ENCODE measurements around the gene RELL1.

RELL1 gene

DNA sequence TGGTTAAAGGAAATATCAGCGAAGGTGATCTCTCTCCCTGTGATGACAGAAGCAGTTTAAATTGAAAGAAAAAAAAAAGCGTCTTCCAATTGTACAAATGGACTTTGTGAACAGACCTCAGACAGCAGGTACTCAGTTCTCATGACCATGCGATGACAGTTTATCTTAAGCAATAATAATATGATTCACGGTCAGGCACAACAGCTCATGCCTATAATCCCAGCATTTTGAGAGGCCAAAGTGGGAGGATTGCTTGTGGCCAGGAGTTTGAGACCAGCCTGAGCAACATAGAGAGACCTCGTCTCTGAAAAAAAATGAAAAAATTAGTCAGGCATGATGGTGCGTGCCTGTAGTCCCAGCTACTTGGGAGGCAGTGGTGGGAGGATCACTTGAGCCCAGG is 51.0 kb downstream of the RELL1 start:
- DNase-seq (ENCODE audit: low spot score): no peak

DNA sequence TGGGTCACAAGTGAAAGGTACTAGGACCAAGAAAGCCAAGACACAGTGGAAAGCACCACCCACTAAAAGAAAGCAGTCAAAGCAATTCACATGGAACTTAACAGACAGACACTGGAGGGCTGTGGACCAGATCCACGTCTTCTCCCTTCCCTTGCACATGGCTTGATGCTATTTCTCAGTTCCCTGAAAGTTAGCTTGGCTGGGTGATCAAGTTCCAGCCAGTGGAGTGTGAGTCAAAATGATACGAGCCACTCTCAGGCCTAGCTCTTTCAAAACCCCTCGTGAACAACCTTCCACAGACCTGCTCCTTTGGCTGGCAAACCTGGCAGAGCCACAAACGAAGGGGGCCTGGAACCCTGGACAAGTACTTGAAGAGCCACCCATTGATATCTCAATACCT is 52.0 kb downstream of the RELL1 start:
- no peak for DNase-seq (ENCODE audit: low spot score)

DNA sequence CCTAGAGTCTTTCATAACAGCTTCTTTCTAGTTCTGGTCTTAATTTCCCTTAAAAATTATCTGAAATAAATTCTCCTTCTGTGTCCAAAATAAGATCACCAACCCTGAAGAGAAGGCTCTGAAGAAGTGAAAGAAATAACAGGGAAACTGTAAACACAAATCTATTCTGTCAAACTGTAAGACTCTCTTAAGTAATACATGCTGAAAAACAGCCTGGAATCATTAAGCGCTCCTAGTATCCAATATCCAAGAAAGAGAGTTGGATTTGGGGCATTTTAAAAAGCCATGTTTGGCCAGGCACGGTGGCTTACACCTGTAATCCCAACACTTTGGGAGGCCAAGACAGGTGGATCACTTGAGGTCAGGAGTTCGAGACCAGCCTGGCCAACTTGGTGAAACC is 53.3 kb downstream of the RELL1 start:
- no peak for DNase-seq (ENCODE audit: low spot score)

DNA sequence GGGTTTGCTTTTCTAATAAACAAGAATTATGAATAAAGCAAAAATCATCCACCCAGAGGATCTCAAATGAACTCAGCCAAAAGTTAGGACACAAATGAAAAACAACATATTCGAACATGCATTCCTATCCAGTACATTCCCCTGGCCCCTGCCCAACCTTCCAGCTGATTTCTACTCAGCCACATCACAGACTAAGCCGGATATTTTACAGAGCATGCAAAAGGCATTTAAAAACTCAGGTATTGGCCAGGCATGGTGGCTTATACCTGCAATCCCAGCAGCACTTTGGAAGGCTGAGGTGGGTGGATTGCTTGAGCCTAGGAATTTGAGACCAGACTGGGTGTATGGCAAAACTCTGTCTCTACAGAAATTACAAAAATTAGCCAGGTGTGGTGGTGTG is 54.6 kb downstream of the RELL1 start:
- no peak for DNase-seq (ENCODE audit: low spot score)

DNA sequence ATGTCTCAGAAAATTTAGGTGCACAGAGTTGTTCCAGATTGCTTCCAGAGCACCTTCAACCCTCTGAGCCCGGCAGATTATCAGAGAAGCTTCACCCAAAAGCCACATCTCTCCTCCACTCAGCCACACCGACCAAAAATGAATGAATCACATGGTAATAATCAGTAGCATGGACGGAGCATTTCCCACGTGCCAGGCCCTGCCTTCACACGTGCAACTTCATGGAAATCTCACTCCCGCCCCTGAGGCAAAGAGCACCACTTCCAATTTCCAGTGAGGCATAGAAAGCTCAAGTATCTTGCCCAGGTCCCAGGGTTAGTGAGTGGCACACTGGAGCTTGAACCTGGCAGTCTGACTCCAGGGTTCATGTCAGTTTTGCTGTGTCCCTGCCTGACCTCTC is 56.5 kb downstream of the RELL1 start:
- no peak for DNase-seq (ENCODE audit: low spot score)

DNA sequence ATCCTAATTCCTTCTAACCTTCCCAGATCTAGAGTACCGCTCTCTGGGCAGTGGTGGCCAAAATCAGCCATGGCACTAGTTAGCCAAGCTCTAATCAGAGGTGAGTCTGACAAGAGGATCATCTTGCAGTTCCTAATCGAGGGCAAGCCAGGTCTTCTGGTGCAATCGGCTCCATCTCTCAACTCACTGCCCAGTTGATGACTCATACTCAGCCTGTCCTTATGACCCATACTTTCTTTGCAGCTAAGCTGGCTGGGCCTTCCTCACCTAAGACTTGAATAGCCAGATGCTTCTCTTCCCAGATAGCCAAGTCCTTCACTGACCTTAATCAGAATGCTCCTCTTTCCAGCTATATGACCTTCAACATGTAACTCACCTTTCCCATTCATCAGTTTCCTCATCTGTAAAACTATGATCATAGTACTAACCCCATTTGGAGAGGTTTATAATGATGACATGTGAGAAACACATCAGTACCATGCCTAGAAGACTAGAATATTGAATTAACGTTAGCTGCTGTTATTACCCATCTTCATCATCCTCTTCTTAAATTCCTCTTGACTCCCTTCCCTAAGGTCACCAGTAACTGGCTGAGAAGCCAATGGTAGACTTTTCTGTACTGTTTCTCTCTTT is 57.1 kb downstream of the RELL1 start:
- DNase-seq (ENCODE audit: low spot score): no peak

DNA sequence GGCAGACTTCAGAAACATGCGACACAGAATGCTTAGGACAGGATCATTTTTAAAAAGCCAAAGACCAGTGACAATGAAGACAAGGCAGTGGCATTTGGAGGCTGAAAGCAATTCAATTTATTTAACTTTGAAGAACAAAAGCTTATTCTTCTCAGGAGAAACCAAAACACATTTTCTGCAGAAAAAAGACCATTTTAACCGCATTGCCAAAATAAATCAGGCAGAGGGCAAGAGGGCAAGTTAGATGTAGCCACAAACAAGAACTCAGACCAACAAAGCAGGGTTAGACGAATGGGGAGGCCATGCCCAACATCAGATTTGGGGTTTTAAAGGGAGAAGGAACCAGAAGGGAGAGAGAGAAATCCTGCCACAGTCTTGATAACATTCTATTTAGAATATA is 58.9 kb downstream of the RELL1 start:
- no peak for DNase-seq (ENCODE audit: low spot score)

DNA sequence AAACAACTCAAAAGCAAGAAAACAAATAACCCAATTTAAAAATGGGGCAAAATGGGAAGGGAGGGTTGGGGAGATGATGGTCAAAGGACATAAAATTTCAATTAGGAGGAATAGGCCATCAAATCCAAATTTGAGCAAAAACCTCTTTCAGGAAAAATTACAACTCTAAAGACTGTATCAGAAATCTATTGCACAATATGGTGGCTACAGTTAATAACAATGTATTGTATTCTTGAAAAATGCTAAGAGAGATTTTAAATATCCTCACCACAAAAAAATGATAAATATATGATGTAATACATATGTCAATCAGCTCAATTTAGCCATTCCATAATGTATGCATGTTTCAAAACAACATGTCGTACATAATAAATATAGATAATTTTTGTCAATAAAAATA is 60.7 kb downstream of the RELL1 start:
- DNase-seq (ENCODE audit: low spot score): no peak

DNA sequence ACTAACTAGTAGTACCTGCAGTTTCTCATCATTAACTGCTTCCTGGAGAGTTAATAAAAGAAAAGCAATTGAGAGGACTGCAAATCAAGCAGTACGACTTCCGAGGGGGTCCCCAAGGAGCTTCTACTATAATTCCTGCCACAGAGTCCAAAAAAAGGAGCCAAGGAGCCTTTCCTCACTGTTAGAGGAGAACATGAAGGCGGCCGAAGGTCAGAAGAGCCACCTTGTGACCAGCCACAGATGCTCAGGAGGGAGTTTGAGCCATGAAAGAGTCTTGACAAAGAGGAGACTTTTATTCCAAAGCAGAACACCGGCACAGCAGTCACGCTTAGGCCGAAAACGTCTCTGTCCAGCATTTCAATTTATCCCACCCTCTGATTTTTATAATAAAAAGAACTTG is 62.2 kb downstream of the RELL1 start:
- no peak for DNase-seq (ENCODE audit: low spot score)

DNA sequence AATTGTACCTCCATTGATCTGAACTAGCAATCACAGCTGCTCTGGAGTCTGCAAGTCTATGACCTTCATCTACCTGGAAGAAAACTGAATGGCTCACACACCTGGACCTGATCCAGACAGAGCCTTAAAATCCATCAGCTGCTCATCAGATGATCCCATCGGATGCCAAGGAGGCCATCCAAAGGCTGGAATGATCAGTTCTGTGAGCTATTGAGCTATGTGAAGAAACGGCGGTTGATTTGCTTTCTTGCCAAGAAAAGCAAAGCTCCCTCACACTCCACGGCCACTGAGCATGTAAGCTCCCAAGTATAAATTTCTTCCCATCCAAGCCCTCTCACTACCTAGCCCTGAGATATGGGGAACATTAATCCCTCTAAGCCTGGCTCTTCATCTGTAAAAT is 63.1 kb downstream of the RELL1 start:
- DNase-seq (ENCODE audit: low spot score): peak; percentile 28

DNA sequence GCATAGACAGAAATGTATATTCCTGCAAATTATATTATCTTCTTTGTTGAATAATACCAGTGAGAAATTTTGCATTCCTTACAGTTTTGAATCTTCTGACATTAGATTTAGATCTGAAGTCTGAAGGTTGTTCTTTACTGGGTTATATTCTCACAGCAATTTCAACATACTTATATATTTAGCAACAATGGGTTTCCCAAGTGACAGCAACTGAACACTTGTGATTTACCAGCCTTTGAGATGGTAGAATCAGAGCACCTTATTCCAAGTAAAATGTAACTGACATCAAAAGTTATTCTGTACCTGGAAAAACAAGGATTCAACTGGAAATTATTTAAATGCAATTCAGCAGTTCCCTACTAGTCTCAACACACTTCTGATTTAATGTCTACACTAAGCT is 66.0 kb downstream of the RELL1 start:
- no peak for DNase-seq (ENCODE audit: low spot score)

DNA sequence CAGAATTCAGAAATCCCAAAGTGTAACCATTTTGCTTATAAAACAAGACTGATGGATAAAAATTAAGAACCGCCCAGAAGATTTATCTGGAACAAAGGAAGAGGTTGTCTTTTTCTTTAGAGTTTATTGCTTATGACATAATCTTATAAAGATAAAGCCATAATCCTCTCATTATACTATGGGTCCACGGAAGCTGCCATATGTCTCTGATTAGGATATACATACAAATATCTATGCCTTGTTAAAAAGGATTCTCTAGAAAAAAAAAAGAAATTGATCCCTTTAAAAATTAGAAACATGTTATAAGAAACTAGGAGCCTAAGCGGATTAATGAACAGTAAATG is 70.5 kb downstream of the RELL1 start:
- DNase-seq (ENCODE audit: low spot score): no peak

DNA sequence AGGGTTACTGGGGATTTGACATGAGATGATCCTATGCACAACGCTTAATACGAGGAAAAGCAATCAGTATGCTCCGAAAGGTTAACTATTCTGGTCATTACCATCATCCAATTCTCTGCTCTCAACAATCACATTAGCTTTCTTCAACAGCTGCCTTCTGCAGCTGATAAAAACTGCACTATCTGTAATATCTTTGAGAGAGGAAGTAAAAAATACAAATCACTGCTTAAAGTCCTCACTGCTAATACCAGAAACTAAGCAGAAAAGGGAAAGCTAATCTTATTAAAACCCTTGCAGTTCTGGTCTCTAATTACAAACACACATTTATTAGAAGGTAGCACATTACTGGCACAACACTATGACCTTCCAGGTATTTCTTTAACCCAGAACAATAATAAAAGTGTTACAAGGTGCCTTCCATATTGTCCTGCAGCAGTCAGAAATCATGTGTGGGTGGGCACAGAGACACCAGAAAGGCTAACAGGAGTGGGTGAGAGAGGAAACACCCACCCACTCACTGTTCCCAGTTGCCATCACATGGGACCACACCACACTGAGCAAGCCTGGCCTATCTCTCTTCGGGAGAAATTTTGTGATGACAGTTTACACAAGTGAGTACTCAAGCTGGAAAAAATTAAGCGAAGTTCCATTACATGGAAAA is 71.0 kb downstream of the RELL1 start:
- no peak for DNase-seq (ENCODE audit: low spot score)

DNA sequence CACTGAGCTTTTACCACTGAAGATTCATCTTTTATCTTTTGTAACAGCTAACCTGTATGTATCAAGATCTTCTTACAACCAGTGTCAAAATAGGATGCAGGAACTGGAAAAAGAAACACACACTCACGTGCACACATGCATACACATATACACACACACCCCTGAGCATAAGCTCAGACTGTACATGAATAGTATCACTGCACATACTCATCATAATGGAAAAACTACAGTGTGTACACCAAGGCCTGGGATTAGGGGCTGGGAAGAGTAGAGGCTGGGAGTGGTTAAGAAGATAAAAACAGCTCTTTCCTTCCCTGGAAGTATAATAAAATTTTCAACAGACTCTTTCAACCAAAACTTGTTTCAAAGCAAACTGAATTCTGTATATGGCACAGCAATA is 73.4 kb downstream of the RELL1 start:
- no peak for DNase-seq (ENCODE audit: low spot score)

DNA sequence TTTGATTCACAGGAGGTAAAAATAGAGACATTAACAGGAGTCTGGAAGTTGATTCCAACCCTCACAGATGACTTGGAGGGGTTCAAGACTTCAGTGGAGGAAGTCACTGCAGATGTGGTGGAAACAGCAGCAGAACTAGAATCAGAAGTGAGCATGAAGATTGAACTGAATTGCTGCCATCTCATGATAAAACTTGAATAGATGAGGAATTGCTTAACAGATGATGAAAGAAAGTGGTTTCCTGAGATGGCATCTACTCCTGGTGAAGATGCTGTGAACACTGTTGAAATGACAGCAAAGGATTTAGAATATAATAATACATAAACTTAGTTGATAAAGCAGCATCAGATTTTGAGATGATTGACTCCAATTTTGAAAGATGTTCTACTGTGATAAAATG is 76.5 kb downstream of the RELL1 start:
- no peak for DNase-seq (ENCODE audit: low spot score)

DNA sequence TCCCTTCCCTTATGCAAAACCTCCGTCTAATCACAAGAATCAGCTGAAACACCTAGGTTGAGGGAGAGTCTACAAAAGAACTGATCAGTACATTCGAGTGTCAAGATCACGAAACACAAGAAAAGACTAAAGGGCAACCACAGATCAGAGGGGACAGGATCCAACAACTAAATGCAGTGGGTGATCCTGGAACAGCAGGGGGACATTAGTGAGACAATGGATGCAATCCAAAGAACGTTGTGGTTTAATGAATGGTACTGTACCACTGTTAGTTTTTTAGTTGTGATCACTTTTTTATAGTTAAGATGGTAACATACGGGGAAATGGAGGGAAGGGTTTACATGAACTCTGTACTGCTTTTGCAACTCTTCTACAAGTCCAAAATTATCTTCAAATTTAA is 79.2 kb downstream of the RELL1 start:
- no peak for DNase-seq (ENCODE audit: low spot score)

DNA sequence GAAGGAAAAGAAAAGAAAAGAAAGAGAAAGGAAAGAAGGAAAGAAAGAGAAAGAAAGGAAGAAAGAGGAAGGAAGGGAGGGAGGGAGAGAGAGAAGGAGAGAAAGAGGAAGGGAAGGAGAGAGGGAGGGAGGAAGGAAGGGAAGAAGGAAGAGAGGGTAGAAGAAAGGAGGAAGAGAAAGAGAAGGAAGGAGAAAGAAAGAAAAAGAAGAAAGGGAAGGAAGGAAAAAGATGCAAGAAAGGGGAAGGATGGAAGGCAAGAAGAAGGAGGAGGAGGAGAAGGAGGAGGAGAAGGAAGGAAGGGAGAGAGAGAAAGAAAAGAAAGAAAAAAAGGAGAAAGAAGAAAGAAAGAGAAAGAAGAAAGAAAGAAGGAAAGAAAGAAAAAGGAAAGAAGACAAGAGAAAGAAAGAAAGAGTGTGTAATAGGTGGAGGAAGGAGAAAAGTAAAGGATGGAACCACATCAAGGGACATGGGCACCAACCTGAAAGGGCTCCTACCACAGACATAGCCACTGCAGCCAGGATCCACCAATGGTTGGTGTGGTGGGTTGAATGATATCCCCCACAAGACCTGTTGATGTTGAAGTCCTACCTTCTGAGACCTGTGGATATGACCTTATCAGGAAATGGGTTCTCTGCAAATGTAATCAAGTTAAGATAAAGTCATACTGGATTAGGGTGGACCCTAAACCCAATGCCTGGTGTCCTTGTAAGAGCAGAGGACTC is 80.2 kb downstream of the RELL1 start:
- no peak for DNase-seq (ENCODE audit: low spot score)

DNA sequence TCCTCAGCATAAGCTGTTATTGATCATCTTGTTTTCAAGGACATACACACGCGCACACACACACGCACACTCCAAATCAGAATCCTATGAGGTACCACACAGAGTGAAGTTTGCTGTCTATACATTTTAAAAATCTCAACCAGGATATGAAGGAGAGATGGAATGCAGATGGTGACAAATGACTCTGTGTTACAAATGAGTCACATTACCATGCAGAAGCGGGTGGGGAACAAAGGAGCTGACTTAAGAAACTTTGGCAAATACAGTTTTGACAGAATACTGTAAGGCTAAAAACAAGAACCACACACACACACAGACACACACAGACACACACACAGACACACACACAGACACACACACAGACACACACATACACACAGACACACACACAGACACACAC is 81.7 kb downstream of the RELL1 start:
- no peak for DNase-seq (ENCODE audit: low spot score)

DNA sequence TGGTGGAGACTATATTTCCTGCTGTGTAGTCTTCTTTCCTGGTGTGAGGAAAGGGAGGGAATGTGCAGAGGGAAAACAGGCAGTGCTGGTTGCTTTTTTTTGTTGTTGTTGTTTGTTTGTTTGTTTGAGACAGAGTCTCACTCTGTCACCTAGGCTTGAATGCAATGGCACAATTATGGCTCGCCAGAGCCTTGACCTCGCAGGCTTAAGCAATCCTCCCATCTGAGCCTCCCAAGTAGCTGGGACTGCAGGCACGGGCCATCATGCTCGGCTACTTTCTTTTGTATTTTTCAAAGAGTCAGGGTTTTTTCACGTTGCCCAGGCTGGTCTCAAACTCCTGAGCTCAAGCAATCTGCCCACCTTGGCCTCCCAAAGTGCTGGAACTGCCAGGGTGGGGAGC is 82.5 kb downstream of the RELL1 start:
- no peak for DNase-seq (ENCODE audit: low spot score)

DNA sequence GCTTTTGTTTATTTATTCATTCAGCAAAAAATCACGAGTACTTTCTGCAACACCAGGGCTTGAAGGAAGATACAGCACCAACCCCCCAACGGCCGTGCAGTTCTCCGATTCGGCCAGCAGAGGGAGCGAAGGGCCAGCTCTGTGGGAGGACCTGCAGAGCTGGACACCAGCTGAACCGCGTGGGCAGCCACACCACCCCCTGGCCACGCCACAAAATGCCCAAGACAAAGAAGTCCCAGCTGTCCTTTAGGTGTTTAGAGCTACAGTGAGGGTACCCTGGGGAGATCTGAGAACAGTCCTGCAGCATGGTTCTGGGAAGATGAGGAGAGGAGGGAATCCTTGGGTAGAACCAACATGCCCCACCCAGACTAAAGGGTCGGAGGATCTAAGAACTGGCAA is 83.1 kb downstream of the RELL1 start:
- peak; percentile 85 for DNase-seq (ENCODE audit: low spot score)

DNA sequence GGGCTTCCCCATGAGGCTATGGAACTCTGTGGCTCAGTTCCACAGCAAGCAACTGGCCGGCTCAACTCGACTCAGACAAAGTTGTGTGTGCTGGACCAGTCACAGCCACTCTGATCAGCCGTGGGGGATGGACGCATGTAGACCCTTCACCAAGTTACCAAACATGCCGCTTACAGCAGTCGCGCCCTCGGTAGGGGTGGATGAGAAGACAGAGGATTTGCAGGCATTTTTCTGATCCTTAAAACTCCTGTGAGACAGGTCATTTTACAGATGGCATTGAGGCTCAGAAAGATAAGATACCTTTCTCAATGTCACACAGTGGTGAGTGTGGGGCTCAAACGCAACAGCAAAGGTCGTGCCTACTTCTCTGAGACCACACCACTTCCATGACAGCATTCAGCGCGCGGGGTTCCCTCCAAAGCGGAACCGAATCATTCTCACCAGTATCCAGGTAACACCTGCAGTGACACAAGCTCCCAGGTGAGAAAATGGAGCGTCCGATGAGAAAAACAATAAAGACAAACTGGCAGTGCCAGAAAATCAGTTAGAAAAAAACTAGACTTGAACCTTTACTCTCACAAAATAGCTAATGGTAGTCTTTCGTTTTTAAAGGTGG is 83.6 kb downstream of the RELL1 start:
- DNase-seq (ENCODE audit: low spot score): no peak

DNA sequence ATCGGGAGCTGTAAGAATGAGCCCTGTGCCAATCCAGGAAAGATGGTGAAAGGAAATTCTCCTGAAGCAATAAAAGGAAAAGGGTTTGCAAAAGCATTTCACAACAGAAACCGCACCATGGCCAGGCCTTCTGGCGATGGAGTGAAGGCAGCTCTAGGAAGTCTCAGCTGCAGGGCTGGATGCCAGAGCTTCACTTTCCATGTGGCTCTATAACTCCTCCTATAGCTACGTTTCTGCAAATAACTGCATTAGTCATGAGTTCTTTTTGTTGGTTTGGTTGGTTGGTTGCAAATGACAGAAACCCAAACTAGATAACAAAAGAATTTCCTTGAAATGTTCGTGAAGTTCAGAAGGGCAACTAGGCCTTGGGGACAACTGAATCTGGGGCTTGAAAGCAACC is 84.6 kb downstream of the RELL1 start:
- no peak for DNase-seq (ENCODE audit: low spot score)

DNA sequence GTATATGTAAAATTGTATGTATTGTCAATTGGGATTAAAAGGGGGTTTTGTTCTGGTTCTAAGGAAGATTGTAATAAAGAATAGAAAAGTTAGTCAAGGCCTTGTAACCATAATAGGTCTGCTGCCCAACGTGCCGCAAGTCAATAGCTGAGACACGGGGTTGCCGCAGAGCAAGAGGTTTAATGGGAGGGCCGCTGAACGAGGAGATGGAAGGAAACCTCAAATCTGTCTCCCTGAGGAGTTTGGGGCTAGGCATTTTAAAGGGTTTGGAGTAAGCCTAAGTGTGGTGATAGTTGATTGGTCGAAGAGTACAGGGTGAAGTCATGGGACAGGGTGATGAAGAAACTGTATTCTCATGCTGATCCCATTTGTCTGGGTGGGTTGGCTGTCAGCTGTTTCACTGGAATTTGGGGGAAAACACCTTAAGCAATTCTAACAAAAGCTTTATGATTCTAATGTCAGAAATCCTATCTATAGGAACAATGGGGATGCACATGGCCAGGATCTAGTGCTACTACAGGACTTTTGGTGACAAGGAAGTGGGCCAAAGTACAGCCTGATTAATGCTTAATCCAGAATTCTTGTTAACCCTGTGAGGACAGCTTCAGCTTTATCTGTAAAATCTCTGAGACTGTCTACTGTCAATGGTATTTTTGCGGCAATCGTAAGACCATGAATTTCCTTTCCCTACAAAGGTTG is 86.9 kb downstream of the RELL1 start:
- no peak for DNase-seq (ENCODE audit: low spot score)

Data from cerebellar cortex (tissue), 1 donor.